Muscle of arm (tissue), 12 donors: ENCODE data around the gene SLC38A9. TPM values are rescaled to one million over a fixed set of nuclear protein-coding genes. Genes with fewer than 3 reads are reported as not detected.

Experiments
- DNase-seq: peaks from one replicate; pipeline ENCODE4 v3.0.0-alpha.2; 2013
- polyA plus RNA-seq, 12 donors: library from polyadenylated mRNA; unstranded; fragments of 120-200 nt; gene quantifications; one replicate each; pipeline ENCODE4 v1.2.1, GENCODE V29; 2013; ENCODE audit not compliant: insufficient read length in 12 of 12

Gene SLC38A9
- polyA plus RNA-seq, 12 donors, result 12.6 to 21.6 (median 15.1) TPM; not detected in 1

DNA sequence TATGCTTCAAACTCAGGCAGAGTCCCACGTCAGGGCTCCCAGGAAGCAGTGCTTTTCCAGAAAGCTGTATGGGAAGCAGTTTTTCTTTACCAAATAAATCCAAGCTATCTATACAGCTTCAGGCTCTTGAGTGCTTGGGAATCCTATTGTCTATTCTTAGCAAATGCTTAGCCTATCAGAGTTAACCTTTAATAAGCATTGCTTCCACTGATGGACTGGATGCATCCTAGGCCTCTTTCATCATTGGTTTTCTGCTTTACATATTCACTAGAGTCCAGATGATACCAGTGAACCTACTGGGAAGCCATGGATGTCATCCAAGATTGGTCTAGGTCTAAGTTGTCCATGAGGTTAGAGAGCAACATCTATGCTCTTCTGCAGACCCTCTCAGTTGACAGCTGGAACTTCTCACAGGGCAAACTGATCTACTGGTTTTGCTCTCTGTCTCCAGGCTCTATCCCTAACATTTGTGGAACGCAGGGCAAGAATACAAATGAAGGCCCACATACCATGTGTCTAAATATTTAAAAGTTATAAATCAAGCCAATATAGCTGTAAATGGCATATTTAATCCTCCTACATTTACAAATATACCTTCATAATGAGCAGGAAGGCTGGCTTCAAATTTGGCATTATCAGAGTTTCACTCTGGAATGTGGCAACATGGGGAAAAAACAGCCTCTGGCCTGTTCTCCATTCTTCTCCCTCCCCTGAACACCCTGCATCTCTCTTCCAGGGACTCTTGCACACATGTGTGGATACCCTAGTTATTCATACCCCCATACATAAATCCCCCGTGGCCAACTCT, 127.5 kb downstream of the SLC38A9 start:
- DNase-seq, result no peak

DNA sequence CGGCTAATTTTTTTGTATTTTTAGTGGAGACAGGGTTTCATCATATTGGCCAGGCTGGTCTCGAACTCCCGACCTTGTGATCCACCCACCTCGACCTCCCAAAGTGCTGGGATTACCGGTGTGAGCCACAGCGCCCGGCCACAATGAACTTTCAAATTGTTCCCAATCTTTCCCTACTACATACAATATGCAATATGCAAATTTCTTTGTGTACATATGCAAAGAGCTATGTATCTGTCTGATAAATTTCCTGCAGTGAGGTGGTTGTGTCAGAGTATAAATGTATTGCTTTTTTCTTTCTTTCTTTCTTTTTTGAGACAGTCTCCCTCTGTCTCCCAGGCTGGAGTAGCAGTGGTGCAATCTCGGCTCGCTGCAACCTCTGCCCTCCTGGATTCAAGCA, 128.5 kb downstream of the SLC38A9 start:
- DNase-seq, result no peak

- no peak for DNase-seq
Observed at GRCh38 chr5:55582256-55582655, 129.9 kb downstream of the SLC38A9 start.

DNA sequence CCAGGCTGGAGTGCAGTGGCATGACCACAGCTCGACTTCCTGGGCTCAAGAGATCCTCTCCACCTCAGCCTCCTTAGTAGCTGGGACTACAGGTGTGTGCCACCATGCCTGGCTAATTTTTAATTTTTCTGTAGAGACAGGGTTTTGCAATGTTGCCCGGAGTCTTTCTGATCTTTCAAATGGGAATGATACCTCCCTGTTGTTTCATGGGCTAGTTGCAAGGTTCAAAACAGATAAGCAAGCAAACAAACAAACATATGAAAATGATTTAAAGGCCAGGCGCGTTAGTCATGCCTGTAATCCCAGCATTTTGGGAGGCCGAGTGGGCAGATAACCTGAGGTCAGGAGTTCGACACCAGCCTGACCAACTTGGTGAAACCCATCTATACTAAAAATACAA, 132.1 kb downstream of the SLC38A9 start:
- DNase-seq, result no peak

DNA sequence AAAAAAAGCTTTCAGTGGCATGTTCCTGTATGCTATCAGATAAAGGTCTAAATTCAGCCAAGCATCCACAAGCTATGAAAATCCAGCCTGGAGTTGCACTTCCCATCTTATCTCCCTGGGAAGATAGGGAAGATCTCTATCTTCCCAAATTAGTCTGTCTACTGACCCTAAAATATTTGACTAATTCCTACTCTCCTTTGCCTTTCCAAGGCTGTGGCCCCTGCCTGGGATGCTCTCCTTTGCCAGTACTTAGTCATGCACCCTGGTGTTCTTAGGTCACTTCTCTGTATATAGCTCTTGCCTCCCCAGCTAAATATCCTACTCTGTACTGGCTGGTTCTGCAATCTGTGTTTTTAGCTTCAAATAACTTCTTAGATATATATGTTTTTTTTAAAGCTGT, 133.4 kb downstream of the SLC38A9 start:
- DNase-seq, result no peak

DNA sequence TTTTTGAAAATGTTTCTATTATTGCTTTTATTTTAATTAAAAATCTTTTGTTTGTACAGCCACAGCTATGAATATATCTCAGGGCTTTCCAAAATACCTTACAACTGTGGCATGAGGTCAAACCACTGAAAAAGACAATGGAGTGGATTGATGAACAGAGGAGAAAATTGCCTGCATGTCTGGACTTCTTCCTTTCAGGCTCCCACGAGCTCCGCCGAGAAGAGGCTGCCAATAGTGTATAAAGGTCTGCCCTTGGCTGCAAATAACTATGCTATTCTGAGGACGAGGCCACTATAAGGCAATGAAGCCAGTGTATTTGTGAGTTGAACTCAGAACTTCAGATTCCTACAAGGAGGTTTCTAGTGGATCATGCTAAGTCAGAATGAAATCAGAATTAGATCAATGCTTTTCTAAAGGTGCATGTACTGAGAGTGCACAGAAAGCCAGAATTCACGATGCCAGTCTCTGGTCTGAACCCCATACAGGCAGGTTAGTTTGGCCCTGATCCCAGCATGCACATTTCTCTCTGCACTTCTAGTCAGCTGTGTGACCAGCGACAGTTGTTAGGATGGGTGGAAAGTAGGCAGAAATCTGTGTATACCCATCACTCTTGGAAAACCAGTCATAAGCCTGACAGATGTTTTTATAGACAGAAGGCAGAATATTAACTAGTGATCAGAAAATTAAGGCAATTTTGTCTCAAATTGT, 134.6 kb downstream of the SLC38A9 start:
- peak; percentile 68 for DNase-seq

DNA sequence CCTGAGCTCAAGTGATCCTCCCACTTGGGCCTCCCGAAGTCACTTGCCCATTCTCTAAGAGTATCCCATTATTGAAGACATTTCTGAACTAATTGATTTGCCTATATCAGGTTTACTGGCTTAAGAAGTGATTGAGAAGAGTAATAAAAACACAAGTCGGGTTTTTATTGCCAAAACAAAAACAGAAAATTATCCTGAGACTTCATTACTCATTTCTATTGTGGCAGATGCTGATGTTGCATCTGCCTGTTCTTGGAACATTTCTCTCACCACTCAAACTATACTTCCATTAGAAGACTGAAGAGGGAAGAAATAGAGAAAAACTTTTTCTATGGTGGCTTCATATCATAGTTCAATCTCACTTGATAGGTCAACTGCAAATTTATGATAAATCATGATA, 135.5 kb downstream of the SLC38A9 start:
- DNase-seq, result no peak

Other genes with a start within 250 kb of the SLC38A9 start
- gene PLPP1, start 177.4 kb downstream of the SLC38A9 start, polyA plus RNA-seq, result 10 to 100 TPM in 11 of 12 donors, not detected in 1; 53.3 to 76.8 (median 57.0) TPM
- gene DDX4, start 25.7 kb upstream of the SLC38A9 start, polyA plus RNA-seq, result under 1 TPM in 6 of 12 donors, not detected in 6; 0.05 to 0.36 (median 0.19) TPM
- 1 to 10 TPM in 5 of 12 donors, under 1 TPM in 5, not detected in 2; 0.45 to 2.3 (median 0.99) TPM for gene IL31RA, start 139.0 kb upstream of the SLC38A9 start, polyA plus RNA-seq